ENCODE data around the gene LRCH2. TPM values are rescaled to one million over a fixed set of nuclear protein-coding genes. Genes with fewer than 3 reads are reported as not detected.
"Not testable (repeated sequence)": the region's sequence is repeated elsewhere in the genome, so short reads cannot be mapped to it uniquely, and the experiment has no call there.

Gene LRCH2
- total RNA-seq, 1 donor from 2014 or later = 7.6 TPM

GRCh38 chrX:115214151-115214550 is 19.7 kb downstream of the LRCH2 start:
- DNase-seq (ENCODE audit: low read depth in 2 of 2) = no peak

- not testable (repeated sequence) for DNase-seq (ENCODE audit: low read depth in 2 of 2)
Observed at GRCh38 chrX:115209547-115209946, 24.3 kb downstream of the LRCH2 start.

GRCh38 chrX:115204040-115204439 is 29.9 kb downstream of the LRCH2 start:
- DNase-seq (ENCODE audit: low read depth in 2 of 2) = no peak

- DNase-seq (ENCODE audit: low read depth in 2 of 2) = no peak
Observed at GRCh38 chrX:115192244-115192700, 41.6 kb downstream of the LRCH2 start.

- DNase-seq (ENCODE audit: low read depth in 2 of 2) = no peak
Observed at GRCh38 chrX:115191490-115192243, 42.2 kb downstream of the LRCH2 start.

- DNase-seq (ENCODE audit: low read depth in 2 of 2) = no peak
Observed at GRCh38 chrX:115190636-115191489, 43.0 kb downstream of the LRCH2 start.

GRCh38 chrX:115189646-115190635 is 44.0 kb downstream of the LRCH2 start:
- DNase-seq (ENCODE audit: low read depth in 2 of 2) = no peak

GRCh38 chrX:115189110-115189509 is 44.8 kb downstream of the LRCH2 start, which contains the start of gene RBMXL3:
RBMXL3 (plus strand) TSS chrX:115189410; CDS start chrX:115189442, 32 bp downstream.
- no peak for DNase-seq (ENCODE audit: low read depth in 2 of 2)

- DNase-seq (ENCODE audit: low read depth in 2 of 2) = no peak
Observed at GRCh38 chrX:115183980-115184379, 49.9 kb downstream of the LRCH2 start.

GRCh38 chrX:115178473-115178872 is 55.4 kb downstream of the LRCH2 start:
- no peak for DNase-seq (ENCODE audit: low read depth in 2 of 2)

- no peak for DNase-seq (ENCODE audit: low read depth in 2 of 2)
Observed at GRCh38 chrX:115177932-115178331, 56.0 kb downstream of the LRCH2 start.

- peak in 1 of 2 donors; percentile 51 for DNase-seq (ENCODE audit: low read depth in 2 of 2)
Observed at GRCh38 chrX:115174548-115174947, 59.3 kb downstream of the LRCH2 start.

- no peak for DNase-seq (ENCODE audit: low read depth in 2 of 2)
Observed at GRCh38 chrX:115173181-115173580, 60.7 kb downstream of the LRCH2 start.

- peak; percentile 5 to 9 for DNase-seq (ENCODE audit: low read depth in 2 of 2)
Observed at GRCh38 chrX:115147220-115147619, 86.7 kb downstream of the LRCH2 start.

GRCh38 chrX:115142057-115142456 is 91.8 kb downstream of the LRCH2 start:
- no peak for DNase-seq (ENCODE audit: low read depth in 2 of 2)

- DNase-seq (ENCODE audit: low read depth in 2 of 2) = no peak
Observed at GRCh38 chrX:115138040-115138439, 95.9 kb downstream of the LRCH2 start.

GRCh38 chrX:115134382-115134781 is 99.5 kb downstream of the LRCH2 start:
- DNase-seq (ENCODE audit: low read depth in 2 of 2) = no peak

GRCh38 chrX:115112411-115112810 is 121.5 kb downstream of the LRCH2 start:
- no peak for DNase-seq (ENCODE audit: low read depth in 2 of 2)

GRCh38 chrX:115098897-115099296 is 135.0 kb downstream of the LRCH2 start:
- no peak for DNase-seq (ENCODE audit: low read depth in 2 of 2)

- DNase-seq (ENCODE audit: low read depth in 2 of 2) = no peak
Observed at GRCh38 chrX:115093191-115093590, 140.7 kb downstream of the LRCH2 start.

GRCh38 chrX:115089419-115089818 is 144.5 kb downstream of the LRCH2 start:
- no peak for DNase-seq (ENCODE audit: low read depth in 2 of 2)

Measured in dermis microvascular lymphatic vessel endothelial cell (primary cell).